Measurements from ENCODE around the gene TAP2.

The TAP2 gene

DNA sequence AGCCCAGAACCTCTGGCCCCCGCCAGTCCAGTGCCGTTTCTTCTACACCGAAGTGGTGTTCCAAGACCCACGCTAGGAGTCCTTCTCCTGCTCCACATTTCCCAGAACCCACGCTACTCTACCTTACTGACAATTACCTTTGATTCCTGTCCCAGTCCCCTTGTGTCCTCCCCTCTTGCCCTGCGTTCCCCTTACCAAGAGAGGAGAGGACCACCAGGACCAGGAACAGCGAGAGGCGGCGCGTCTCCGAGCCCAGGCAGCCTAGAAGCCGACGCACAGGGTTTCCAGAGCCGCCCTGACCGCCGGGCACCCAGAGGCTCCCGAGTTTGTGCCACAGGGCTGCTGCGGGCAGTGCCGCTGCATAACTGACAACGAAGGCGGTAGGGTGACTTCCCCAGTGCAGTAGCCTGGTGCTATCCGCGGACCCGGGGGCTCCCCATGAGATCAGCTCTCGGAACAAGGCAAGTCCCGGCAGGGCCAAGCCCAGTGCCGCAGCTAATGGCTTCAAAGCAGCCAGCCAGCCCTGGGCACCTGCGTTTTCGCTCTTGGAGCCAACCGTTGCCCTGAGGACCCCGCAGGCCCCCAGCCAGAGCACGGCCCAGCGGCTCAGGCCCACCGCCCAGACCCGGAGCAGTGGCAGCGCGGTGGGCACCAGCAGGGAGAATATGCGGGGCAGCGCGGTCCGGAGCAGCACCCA lies 14.5 kb upstream of the TAP2 start:
- Histone ChIP-seq H3K9me3 (ENCODE audit: insufficient read depth, low read depth, low read length) (no peaks in the 10 kb centered on the region), H3K4me3 (ENCODE audit: low read length) (peak overlapping the region; percentile 75), H3K4me1 (ENCODE audit: insufficient read depth, low read length) (no peaks in the 10 kb centered on the region), H3K36me3 (ENCODE audit: insufficient read depth, low read depth, low read length) (0 out of 2 replicates have a peak, but pooled peaks cover 2% of the 10 kb centered on the region), H3K27me3 (ENCODE audit: insufficient read depth, low read length) (peaks cover 87% of the 10 kb centered on the region), H3K27ac (ENCODE audit: low read length) (no peak overlapping the region), H3K9ac (ENCODE audit: low read depth, low read length) (peak overlapping the region; percentile 64; the same call in 1 of the 2 replicates)

DNA sequence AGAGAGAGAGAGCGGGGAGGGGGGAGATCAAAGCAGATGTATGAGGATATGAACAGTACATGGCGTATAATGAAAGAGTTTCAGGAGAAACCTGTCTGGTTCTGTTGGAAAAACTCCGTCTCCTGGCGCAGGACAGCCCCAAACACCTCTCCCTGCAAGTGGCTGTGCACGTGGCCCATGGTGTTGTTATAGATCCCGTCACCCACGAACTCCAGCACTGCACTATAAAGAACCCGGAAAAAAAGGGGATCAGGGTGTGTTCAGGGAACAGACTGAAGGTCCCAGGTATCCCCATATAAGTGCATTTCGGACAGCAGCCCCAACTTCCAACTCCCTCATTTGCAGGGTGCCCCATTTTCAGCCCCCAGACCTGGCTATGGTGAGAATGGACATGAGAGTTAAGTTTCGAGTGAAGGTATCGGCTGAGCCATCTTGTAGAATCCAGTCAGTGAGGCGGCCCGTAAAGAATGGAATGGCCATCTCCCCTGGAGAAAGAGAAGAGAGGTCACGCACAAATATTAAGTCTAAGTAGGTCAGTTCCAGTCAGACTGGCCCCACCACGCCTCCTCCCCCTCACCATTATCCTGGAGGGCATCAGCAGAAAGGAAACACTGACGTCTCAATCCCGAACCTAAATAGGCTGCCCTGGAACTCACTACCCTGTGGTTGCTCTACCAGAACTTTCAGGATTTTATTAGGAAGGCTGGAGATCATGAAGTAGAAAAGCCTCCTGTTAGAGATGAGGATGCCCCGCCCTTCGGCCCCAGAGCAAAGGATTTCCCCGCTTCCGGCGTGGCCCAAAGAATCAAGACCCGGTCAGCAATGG lies 13.7 kb upstream of the TAP2 start:
- peak overlapping the region; percentile 75 for H3K4me3 ChIP-seq (ENCODE audit: low read length)
- no peaks in the 10 kb centered on the region for H3K9me3 ChIP-seq (ENCODE audit: insufficient read depth, low read depth, low read length)
- H3K36me3 ChIP-seq (ENCODE audit: insufficient read depth, low read depth, low read length): 0 out of 2 replicates have a peak, but pooled peaks cover 2% of the 10 kb centered on the region
- H3K9ac ChIP-seq (ENCODE audit: low read depth, low read length): peak overlapping the region; percentile 64; the same call in 1 of the 2 replicates
- H3K27me3 ChIP-seq (ENCODE audit: insufficient read depth, low read length): peaks cover 82% of the 10 kb centered on the region
- no peak overlapping the region for H3K27ac ChIP-seq (ENCODE audit: low read length)
- no peaks in the 10 kb centered on the region for H3K4me1 ChIP-seq (ENCODE audit: insufficient read depth, low read length)

DNA sequence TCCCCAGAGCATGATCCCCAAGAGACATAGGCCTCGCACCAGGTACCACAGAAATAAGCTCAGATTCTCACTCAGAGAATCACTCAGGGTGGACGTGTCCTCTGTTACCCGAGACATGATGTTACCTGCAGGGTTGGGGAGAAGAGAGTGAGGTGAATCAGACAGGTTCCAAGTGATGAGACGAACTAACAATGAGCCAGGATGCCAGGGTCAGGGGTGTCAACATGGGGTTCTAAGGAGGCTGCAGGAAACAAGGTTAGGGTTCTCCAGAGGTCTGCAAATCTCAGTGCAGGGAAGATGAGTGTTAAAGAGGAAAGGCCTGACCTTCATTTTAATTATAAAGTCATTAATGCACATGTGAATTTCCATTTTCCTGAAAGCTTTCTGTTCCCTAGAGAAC lies 12.5 kb upstream of the TAP2 start:
- Histone ChIP-seq H3K36me3 (ENCODE audit: insufficient read depth, low read depth, low read length) (0 out of 2 replicates have a peak, but pooled peaks cover 2% of the 10 kb centered on the region), H3K4me1 (ENCODE audit: insufficient read depth, low read length) (no peaks in the 10 kb centered on the region), H3K27ac (ENCODE audit: low read length) (no peak overlapping the region)

DNA sequence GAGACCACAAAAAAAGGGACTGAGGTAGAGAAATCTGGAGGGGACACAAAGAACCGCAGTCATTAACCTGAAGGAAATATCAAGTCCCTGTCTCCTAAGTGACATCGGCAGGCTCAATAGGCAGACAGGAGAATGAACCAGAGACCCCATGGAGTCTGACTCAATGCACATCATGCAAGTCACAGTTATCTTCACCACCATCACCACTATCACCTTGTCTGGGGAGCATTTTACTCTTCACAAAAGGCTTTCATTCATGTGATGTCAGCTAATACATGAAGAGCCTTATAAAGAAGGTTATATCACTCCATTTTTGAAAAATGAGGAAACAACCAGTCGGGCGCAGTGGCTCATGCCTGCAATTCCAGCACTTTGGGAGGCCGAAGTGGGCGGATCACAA lies 10.6 kb upstream of the TAP2 start:
- Histone ChIP-seq H3K27ac (ENCODE audit: low read length) (no peak overlapping the region), H3K36me3 (ENCODE audit: insufficient read depth, low read depth, low read length) (0 out of 2 replicates have a peak, but pooled peaks cover 2% of the 10 kb centered on the region), H3K4me3 (ENCODE audit: low read length) (no peak overlapping the region), H3K4me1 (ENCODE audit: insufficient read depth, low read length) (no peaks in the 10 kb centered on the region), H3K9me3 (ENCODE audit: insufficient read depth, low read depth, low read length) (no peaks in the 10 kb centered on the region), H3K9ac (ENCODE audit: low read depth, low read length) (no peak overlapping the region), H3K27me3 (ENCODE audit: insufficient read depth, low read length) (peaks cover 68% of the 10 kb centered on the region)

More for the DNA sequence above, 12.5 kb upstream of the TAP2 start:
- Histone ChIP-seq H3K4me3 (ENCODE audit: low read length) (no peak overlapping the region), H3K9ac (ENCODE audit: low read depth, low read length) (no peak overlapping the region), H3K27me3 (ENCODE audit: insufficient read depth, low read length) (peaks cover 72% of the 10 kb centered on the region), H3K9me3 (ENCODE audit: insufficient read depth, low read depth, low read length) (no peaks in the 10 kb centered on the region)

DNA sequence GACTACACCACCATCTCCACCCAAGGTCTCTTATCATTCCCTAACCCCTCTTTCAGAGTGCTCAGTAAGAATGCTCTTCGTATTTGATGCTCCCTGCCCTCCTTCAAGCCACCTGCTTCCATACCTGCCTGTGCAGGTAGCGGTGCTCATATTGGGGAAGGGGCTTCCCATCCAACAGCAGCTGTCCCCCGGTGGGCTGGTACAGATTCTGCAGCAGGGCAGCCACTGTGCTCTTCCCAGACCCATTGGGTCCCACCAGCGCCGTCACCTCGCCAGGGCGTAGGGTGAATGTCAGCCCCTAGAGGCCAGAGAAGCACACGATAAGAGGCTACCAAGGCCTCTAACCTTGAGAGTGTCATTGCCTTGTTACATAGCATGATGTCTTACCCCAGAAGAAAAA lies 9.3 kb upstream of the TAP2 start:
- Histone ChIP-seq H3K27me3 (ENCODE audit: insufficient read depth, low read length) (peaks cover 68% of the 10 kb centered on the region), H3K9ac (ENCODE audit: low read depth, low read length) (no peak overlapping the region), H3K4me3 (ENCODE audit: low read length) (no peak overlapping the region), H3K36me3 (ENCODE audit: insufficient read depth, low read depth, low read length) (0 out of 2 replicates have a peak, but pooled peaks cover 2% of the 10 kb centered on the region), H3K27ac (ENCODE audit: low read length) (no peak overlapping the region), H3K9me3 (ENCODE audit: insufficient read depth, low read depth, low read length) (no peaks in the 10 kb centered on the region), H3K4me1 (ENCODE audit: insufficient read depth, low read length) (peaks cover 3% of the 10 kb centered on the region; the same call in 1 of the 2 replicates)

DNA sequence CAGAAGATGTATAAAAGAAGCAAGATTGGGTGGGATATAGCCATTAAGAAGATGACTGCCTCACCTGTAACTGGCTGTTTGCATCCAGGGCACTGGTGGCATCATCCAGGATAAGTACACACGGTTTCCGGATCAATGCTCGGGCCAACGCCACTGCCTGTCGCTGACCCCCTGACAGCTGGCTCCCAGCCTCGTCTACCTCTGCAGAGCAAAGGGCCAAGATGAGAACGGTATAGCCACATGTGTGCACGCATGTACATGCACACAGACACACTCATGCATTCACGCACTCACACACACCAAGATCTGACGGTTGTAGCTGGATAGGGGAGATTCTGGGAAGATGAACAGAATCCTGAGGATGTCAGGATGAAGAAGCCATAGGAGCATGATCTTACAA lies 8.5 kb upstream of the TAP2 start:
- peaks cover 68% of the 10 kb centered on the region for H3K27me3 ChIP-seq (ENCODE audit: insufficient read depth, low read length)
- H3K27ac ChIP-seq (ENCODE audit: low read length): no peak overlapping the region
- H3K9me3 ChIP-seq (ENCODE audit: insufficient read depth, low read depth, low read length): no peaks in the 10 kb centered on the region
- H3K36me3 ChIP-seq (ENCODE audit: insufficient read depth, low read depth, low read length): 0 out of 2 replicates have a peak, but pooled peaks cover 2% of the 10 kb centered on the region
- no peak overlapping the region for H3K4me3 ChIP-seq (ENCODE audit: low read length)
- no peak overlapping the region for H3K9ac ChIP-seq (ENCODE audit: low read depth, low read length)
- peaks cover 3% of the 10 kb centered on the region; the same call in 1 of the 2 replicates for H3K4me1 ChIP-seq (ENCODE audit: insufficient read depth, low read length)

DNA sequence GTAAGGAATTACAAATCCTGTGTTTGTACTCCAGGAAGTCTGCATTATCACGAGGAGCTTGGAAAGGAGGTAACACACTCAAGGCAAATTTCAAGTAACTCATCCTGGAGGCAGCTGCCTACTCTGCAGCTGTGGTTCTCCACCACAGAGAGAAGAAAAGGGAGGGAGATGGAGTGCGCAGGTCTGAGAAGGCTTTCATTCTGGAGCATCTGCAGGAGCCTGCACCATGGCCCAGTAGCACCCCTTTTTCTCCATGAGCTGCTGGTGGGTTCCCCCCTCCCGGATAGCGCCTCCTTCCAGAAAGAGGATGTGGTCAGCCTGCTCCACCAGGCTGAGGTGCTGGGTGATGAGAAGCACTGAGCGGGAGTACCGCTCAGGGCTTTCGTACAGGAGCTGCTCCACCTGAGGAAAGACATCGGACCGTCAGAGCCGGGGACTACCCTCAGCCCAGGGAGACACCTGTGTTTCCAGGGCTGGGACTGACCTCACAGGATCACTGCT lies 6.9 kb upstream of the TAP2 start:
- H3K9me3 ChIP-seq (ENCODE audit: insufficient read depth, low read depth, low read length): no peaks in the 10 kb centered on the region
- H3K36me3 ChIP-seq (ENCODE audit: insufficient read depth, low read depth, low read length): no peaks in the 10 kb centered on the region
- no peak overlapping the region for H3K27ac ChIP-seq (ENCODE audit: low read length)
- H3K27me3 ChIP-seq (ENCODE audit: insufficient read depth, low read length): peaks cover 61% of the 10 kb centered on the region
- no peak overlapping the region for H3K9ac ChIP-seq (ENCODE audit: low read depth, low read length)
- no peak overlapping the region for H3K4me3 ChIP-seq (ENCODE audit: low read length)
- H3K4me1 ChIP-seq (ENCODE audit: insufficient read depth, low read length): peaks cover 3% of the 10 kb centered on the region; the same call in 1 of the 2 replicates

DNA sequence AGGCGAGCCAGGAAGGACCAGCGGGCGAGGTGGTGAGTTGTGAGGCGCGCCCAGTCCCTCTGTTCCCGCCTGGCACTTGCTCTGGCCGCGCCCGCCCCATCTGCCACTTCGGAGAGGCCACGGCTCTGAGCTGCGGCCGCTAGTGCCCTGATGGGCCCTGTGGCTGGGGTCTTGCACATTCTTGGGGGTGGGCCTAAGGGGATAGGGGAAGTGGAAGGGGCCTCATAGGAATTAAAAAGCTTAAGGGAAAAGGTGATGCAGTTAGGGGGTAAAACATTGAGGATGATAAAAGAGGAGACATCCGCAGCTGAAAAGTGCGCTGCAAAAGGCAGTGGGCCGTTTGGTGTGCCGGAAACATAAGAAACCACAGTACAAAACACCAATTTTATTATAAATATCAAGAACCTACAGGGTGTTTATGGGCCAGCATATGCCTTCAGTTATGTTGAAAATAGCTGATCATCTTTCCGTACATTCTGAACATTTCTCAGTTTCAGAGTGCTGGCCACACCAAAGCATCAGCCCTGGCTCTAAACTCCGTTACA lies 6.4 kb upstream of the TAP2 start:
- peaks cover 3% of the 10 kb centered on the region; the same call in 1 of the 2 replicates for H3K4me1 ChIP-seq (ENCODE audit: insufficient read depth, low read length)
- H3K27ac ChIP-seq (ENCODE audit: low read length): no peak overlapping the region
- peaks cover 56% of the 10 kb centered on the region for H3K27me3 ChIP-seq (ENCODE audit: insufficient read depth, low read length)
- H3K36me3 ChIP-seq (ENCODE audit: insufficient read depth, low read depth, low read length): no peaks in the 10 kb centered on the region
- peak overlapping the region; percentile 92; the same call in 1 of the 2 replicates for H3K4me3 ChIP-seq (ENCODE audit: low read length)
- no peak overlapping the region for H3K9ac ChIP-seq (ENCODE audit: low read depth, low read length)
- H3K9me3 ChIP-seq (ENCODE audit: insufficient read depth, low read depth, low read length): no peaks in the 10 kb centered on the region

DNA sequence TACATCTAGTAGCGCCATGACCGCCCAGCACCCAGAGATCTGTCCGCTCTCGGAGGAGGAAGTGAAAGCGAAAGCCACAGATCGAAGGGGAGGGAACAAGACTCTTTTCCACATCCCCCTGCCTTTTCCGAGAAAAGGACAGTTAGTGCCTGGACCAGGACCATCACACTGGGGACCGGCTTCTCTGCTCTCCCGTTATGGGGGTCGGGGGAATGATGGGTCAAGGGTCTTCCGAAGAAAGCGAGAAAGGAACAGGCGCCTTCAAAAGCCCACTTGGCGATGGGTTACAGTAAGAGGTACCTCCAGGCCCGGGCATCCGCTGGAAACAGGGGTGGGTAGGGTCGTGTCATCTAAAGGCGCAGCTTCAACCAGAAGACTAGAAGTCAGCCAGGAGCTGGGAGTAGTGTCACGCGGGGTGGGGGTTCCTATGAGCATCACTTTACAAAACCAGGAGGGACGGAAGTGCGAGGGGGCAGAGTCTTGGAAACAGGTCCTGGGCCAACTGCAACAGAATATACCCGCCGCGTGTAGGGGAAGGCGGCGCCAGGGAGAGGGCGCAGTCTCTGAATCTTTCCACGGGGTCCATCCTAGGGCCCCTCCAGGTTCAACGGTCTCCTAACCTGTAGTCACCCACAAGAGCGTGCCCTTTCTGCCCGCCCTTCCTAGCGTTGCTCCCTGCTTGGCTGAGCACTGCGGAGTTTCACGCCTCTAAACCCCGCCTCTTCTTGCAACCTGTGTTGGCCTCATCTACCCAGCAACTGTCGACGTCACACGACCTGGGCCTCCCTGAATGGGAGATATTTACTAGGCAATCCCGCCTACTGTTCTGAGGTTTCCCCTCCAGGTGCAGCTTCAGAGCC lies 5.7 kb upstream of the TAP2 start, which contains the start of gene PSMB8:
Gene PSMB8, minus strand, starts transcription at position 69 of the 860 bp plus-strand sequence. Its CDS starts 51 bp downstream, at position 18.
- Histone ChIP-seq H3K9me3 (ENCODE audit: insufficient read depth, low read depth, low read length) (no peaks in the 10 kb centered on the region), H3K4me1 (ENCODE audit: insufficient read depth, low read length) (peaks cover 3% of the 10 kb centered on the region; the same call in 1 of the 2 replicates), H3K27ac (ENCODE audit: low read length) (no peak within 1 kb of the TSS), H3K36me3 (ENCODE audit: insufficient read depth, low read depth, low read length) (no peaks in the 10 kb centered on the region), H3K4me3 (ENCODE audit: low read length) (peak within 1 kb of the TSS; percentile 92), H3K9ac (ENCODE audit: low read depth, low read length) (peak within 1 kb of the TSS; percentile 76; the same call in 1 of the 2 replicates), H3K27me3 (ENCODE audit: insufficient read depth, low read length) (peaks cover 56% of the 10 kb centered on the region)

DNA sequence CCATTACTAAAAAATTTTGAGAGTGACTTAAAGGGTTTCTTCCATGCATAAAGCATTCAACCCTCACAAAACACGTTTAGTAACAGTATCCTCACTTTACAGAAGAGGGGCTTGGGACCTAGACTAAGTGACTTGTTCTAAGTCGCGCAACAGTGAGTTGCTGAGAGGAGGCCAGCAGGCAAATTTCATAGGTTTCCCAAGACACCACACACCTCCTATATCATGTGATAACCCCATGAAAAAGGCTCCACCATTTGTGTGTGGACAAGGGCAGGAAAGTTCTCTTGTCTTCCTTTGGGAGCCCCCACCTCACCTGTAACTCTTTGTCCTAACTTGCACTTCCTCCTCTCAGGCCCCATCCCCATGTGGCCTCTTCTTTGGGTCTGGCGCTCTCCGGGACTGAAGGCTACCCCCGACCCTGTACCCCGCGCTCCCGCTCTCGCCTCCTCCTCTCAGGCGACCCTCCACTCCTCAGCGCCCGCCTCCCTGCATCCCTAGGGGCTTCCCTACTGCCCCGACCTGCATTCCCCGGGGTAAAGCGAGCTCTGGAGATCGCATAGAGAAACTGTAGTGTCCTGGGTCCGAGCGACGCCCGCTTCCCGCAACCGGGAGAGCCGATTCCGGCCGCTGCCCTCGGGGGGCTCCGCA lies 4.9 kb upstream of the TAP2 start:
- Histone ChIP-seq H3K27ac (ENCODE audit: low read length) (no peak overlapping the region), H3K9me3 (ENCODE audit: insufficient read depth, low read depth, low read length) (no peaks in the 10 kb centered on the region), H3K9ac (ENCODE audit: low read depth, low read length) (peak overlapping the region; percentile 76; the same call in 1 of the 2 replicates), H3K4me1 (ENCODE audit: insufficient read depth, low read length) (peaks cover 3% of the 10 kb centered on the region; the same call in 1 of the 2 replicates), H3K27me3 (ENCODE audit: insufficient read depth, low read length) (peaks cover 50% of the 10 kb centered on the region), H3K36me3 (ENCODE audit: insufficient read depth, low read depth, low read length) (no peaks in the 10 kb centered on the region), H3K4me3 (ENCODE audit: low read length) (peak overlapping the region; percentile 92)
